ENCODE results near the gene RNF215. TPM values are rescaled to one million over a fixed set of nuclear protein-coding genes. Genes with fewer than 3 reads are reported as not detected.

RNF215 gene
- total RNA-seq, 1 experiment from 2014 or later, result 18.4 TPM

DNA sequence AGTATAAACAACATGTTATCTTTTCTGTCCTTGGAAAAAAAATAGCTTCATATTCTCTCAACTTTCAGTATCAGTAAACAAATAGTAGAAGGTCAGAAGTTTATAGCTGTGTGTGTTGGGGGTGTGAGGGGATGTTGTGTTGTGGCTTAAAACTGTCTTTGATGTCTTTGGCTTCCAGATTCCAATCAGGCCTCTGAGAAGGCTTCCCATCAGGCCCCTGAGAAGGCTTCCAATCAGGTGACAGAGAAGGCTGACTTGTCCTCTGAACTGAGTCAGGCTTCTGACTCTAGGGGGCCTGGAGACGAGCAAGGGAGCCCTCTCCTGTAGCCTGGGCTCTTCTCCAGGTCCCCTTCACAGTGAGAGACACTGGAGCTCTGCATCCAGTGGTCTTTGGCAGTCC, 47.6 kb upstream of the RNF215 start:
- Mint-ChIP-seq H3K4me1 (ENCODE audit: insufficient read depth, unreplicated experiment) (peaks cover 5% of the 10 kb centered on the region), H3K9me3 (ENCODE audit: unreplicated experiment) (no peaks in the 10 kb centered on the region), H3K4me3 (ENCODE audit: unreplicated experiment) (no peak overlapping the region), H3K36me3 (ENCODE audit: insufficient read depth, unreplicated experiment) (no peaks in the 10 kb centered on the region), H3K27ac (ENCODE audit: low read depth, unreplicated experiment) (no peak overlapping the region), H3K27me3 (ENCODE audit: insufficient read depth, unreplicated experiment) (no peaks in the 10 kb centered on the region)
- BruUV-seq (replicated peaks), result no TSS peak
- TF ChIP-seq, protein P1, sequence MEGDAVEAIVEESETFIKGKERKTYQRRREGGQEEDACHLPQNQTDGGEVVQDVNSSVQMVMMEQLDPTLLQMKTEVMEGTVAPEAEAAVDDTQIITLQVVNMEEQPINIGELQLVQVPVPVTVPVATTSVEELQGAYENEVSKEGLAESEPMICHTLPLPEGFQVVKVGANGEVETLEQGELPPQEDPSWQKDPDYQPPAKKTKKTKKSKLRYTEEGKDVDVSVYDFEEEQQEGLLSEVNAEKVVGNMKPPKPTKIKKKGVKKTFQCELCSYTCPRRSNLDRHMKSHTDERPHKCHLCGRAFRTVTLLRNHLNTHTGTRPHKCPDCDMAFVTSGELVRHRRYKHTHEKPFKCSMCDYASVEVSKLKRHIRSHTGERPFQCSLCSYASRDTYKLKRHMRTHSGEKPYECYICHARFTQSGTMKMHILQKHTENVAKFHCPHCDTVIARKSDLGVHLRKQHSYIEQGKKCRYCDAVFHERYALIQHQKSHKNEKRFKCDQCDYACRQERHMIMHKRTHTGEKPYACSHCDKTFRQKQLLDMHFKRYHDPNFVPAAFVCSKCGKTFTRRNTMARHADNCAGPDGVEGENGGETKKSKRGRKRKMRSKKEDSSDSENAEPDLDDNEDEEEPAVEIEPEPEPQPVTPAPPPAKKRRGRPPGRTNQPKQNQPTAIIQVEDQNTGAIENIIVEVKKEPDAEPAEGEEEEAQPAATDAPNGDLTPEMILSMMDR (IDR thresholded peaks at IDR 0.05; ENCODE audit: unreplicated experiment), result no peak
- ChIA-PET CTCF (interaction anchor here (0.7 to 1.8 kb wide), 3 partner anchors 8 to 797 kb away, joined by 3 to 10 read pairs (median 3); no protein-coding TSS in a partner anchor), POLR2A (interaction anchor here (1.9 to 2.0 kb wide), 2 partner anchors 8 to 44 kb away, joined by 5 to 6 read pairs; no protein-coding TSS in a partner anchor)
- intact Hi-C loops (cut with micrococcal nuclease), result no loop called here
- no peak for DNase-seq (ENCODE audit: unreplicated experiment)

DNA sequence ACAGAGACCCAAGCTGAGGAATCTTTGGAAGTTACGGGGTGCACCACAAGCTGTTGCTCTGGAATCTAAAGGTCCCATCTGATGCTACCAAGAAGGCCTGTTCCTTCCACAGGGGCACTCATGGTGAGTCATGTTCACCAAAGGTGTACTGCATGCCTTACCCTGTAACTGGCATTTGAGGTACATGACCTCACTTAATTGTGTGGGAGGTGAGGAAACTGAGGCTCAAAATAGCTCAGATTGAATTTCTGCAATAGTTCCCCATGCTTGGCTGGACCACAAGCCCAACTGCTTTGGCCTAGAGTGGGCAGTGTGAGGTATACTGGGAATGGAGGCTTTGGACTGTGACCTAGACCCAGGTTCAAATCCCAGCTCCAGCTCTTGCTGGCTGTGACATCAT, 46.6 kb upstream of the RNF215 start:
- TF ChIP-seq, protein P1 (IDR thresholded peaks at IDR 0.05; ENCODE audit: unreplicated experiment), result no peak
- DNase-seq (ENCODE audit: unreplicated experiment), result no peak
- Mint-ChIP-seq H3K36me3 (ENCODE audit: insufficient read depth, unreplicated experiment) (no peaks in the 10 kb centered on the region), H3K9me3 (ENCODE audit: unreplicated experiment) (no peaks in the 10 kb centered on the region), H3K27me3 (ENCODE audit: insufficient read depth, unreplicated experiment) (no peaks in the 10 kb centered on the region), H3K27ac (ENCODE audit: low read depth, unreplicated experiment) (no peak overlapping the region), H3K4me3 (ENCODE audit: unreplicated experiment) (no peak overlapping the region), H3K4me1 (ENCODE audit: insufficient read depth, unreplicated experiment) (peaks cover 5% of the 10 kb centered on the region)
- ChIA-PET POLR2A (interaction anchor here (1.5 to 1.9 kb wide), 2 partner anchors 10 to 43 kb away, joined by 5 to 6 read pairs; no protein-coding TSS in a partner anchor), CTCF (interaction anchor here (0.6 to 1.8 kb wide), 5 partner anchors 11 to 120 kb away, joined by 3 to 10 read pairs (median 3); no protein-coding TSS in a partner anchor)
- no TSS peak for BruUV-seq (replicated peaks)
- intact Hi-C loops (cut with micrococcal nuclease), result no loop called here

DNA sequence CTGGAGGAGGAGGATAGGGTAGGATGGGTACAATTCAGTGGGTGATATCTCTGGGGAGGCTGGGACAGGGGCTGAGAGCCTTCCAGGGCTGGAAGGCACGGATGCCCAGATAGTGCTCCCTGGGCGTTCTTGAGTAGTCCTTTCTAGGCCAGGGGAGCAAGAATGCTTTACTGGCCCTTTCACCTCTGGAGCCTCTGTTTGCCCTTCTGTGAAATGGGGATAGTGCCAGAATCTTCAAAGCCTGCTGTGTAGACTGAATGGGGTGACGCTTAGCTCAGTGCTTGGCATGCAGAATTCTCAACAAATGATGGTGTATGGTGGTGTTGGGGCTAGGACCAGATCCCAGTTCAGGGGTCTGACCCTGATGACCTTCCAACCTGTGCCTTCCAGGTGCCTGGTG, 46.0 kb upstream of the RNF215 start:
- peaks cover 5% of the 10 kb centered on the region for H3K4me1 Mint-ChIP-seq (ENCODE audit: insufficient read depth, unreplicated experiment)
- ChIA-PET POLR2A (interaction anchor here (1.5 to 1.9 kb wide), 2 partner anchors 9 to 43 kb away, joined by 5 to 6 read pairs; no protein-coding TSS in a partner anchor), CTCF (interaction anchor here (0.6 to 1.8 kb wide), 5 partner anchors 12 to 73 kb away, joined by 3 to 10 read pairs (median 3); no protein-coding TSS in a partner anchor)
- no peak for DNase-seq (ENCODE audit: unreplicated experiment)
- TF ChIP-seq, protein P1 (IDR thresholded peaks at IDR 0.05; ENCODE audit: unreplicated experiment), result no peak
- H3K4me3 Mint-ChIP-seq (ENCODE audit: unreplicated experiment), result no peak overlapping the region
- no peaks in the 10 kb centered on the region for H3K27me3 Mint-ChIP-seq (ENCODE audit: insufficient read depth, unreplicated experiment)
- no peaks in the 10 kb centered on the region for H3K9me3 Mint-ChIP-seq (ENCODE audit: unreplicated experiment)
- no TSS peak for BruUV-seq (replicated peaks)
- H3K27ac Mint-ChIP-seq (ENCODE audit: low read depth, unreplicated experiment), result no peak overlapping the region
- no peaks in the 10 kb centered on the region for H3K36me3 Mint-ChIP-seq (ENCODE audit: insufficient read depth, unreplicated experiment)
- intact Hi-C loops (cut with micrococcal nuclease), result no loop called here

DNA sequence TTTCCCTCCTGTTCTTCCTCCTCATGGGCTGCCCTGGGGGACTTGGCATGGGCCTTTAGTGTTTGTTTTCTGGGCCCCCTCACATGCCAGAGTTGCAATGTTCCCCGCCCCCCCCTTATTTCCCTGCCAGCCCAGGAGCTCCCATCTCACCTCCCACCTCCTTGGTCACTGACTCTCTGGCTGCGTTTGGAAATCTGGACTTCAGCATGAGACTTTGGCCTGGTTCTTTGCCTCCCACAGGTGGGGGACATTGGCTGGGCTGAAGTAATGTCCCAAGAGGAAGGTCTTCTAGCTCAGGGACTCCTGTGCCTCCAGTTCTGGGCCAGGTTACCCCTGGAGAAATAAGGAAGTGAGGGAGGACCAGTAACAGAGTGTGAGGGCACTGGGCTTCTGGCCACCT, 45.3 kb upstream of the RNF215 start:
- intact Hi-C loops (cut with micrococcal nuclease), result no loop called here
- CTCF ChIA-PET, result no interaction called here
- TF ChIP-seq, protein P1 (IDR thresholded peaks at IDR 0.05; ENCODE audit: unreplicated experiment), result no peak
- DNase-seq (ENCODE audit: unreplicated experiment), result no peak
- Mint-ChIP-seq H3K27ac (ENCODE audit: low read depth, unreplicated experiment) (no peak overlapping the region), H3K4me1 (ENCODE audit: insufficient read depth, unreplicated experiment) (peaks cover 5% of the 10 kb centered on the region), H3K27me3 (ENCODE audit: insufficient read depth, unreplicated experiment) (no peaks in the 10 kb centered on the region), H3K9me3 (ENCODE audit: unreplicated experiment) (no peaks in the 10 kb centered on the region), H3K36me3 (ENCODE audit: insufficient read depth, unreplicated experiment) (no peaks in the 10 kb centered on the region), H3K4me3 (ENCODE audit: unreplicated experiment) (no peak overlapping the region)
- POLR2A ChIA-PET, result interaction anchor here (1.5 kb wide), 1 partner anchor 9 kb away, joined by 5 read pairs; no protein-coding TSS in a partner anchor
- no TSS peak for BruUV-seq (replicated peaks)
